Endothelial cell of umbilical vein (primary cell): ENCODE measurements around the gene WDFY2.
"Not testable (repeated sequence)": the region's sequence is repeated elsewhere in the genome, so short reads cannot be mapped to it uniquely, and the experiment has no call there.

ENCODE experiments used
- CTCF ChIP-seq, 2 donors: IDR thresholded peaks; 1 replicate in 1 of 2; 2 replicates in 1 of 2; pipeline ENCODE4 v1.5.1; 2011; ENCODE audit warnings: low read length in 2 of 2, mild to moderate bottlenecking in 2 of 2, moderate library complexity in 2 of 2, control low read depth in 1 of 2, inconsistent platforms in 1 of 2, low read depth in 1 of 2; ENCODE audit not compliant: insufficient read depth in 1 of 2; ENCODE audit errors: extremely low read depth in 1 of 2
- EZH2 ChIP-seq: IDR thresholded peaks from 2 replicates; pipeline ENCODE4 v1.6.1; 2012; ENCODE audit warnings: borderline replicate concordance, low read depth, mild to moderate bottlenecking, moderate library complexity, low read length, inconsistent platforms; ENCODE audit not compliant: severe bottlenecking
- FOS ChIP-seq: IDR thresholded peaks from 2 replicates; pipeline ENCODE4 v1.6.1; 2011; ENCODE audit warnings: mild to moderate bottlenecking, low read length, moderate library complexity, borderline replicate concordance; ENCODE audit not compliant: insufficient read depth
- JUN ChIP-seq: IDR thresholded peaks from 2 replicates; pipeline ENCODE4 v1.6.1; 2011; ENCODE audit warnings: borderline replicate concordance, low read depth; ENCODE audit not compliant: insufficient read length, insufficient read depth
- MAX ChIP-seq: IDR thresholded peaks from 2 replicates; pipeline ENCODE4 v1.6.1; 2011; ENCODE audit not compliant: insufficient read depth, insufficient read length
- POLR2A ChIP-seq: IDR thresholded peaks from 2 replicates; pipeline ENCODE4 v1.6.1; 2012; ENCODE audit warnings: low read depth, mild to moderate bottlenecking, control low read depth, low read length
- POLR2AphosphoS5 ChIP-seq: IDR thresholded peaks from 2 replicates; pipeline ENCODE4 v1.6.1; 2012; ENCODE audit warnings: low read depth, mild to moderate bottlenecking, control low read depth, low read length, moderate library complexity; ENCODE audit not compliant: insufficient read depth

GRCh38 chr13:51695677-51696076 is 111.4 kb downstream of the WDFY2 start:
- not testable (repeated sequence) for TF ChIP-seq CTCF (IDR thresholded peaks at IDR 0.05; ENCODE audit: extremely low read depth in 1 of 2, insufficient read depth in 1 of 2, low read depth in 1 of 2, low read length in 2 of 2); EZH2; MAX; POLR2A; FOS; JUN; POLR2AphosphoS5
